MM.1S (cell line): Measurements from ENCODE around the gene COX10.

Source experiments
- CTCF ChIP-seq: fragments of 300-600 bp; sonication (generic); IDR thresholded peaks from 2 replicates; pipeline ENCODE4 v1.5.1; 2016; ENCODE audit warnings: antibody characterized with exemption, low read length, mixed read lengths
- EZH2phosphoT487 ChIP-seq: fragments of 300-600 bp; sonication (generic); IDR thresholded peaks from 2 replicates; pipeline ENCODE4 v1.6.1; 2018; ENCODE audit warnings: antibody characterized with exemption, low read length

GRCh38 chr17:14197057-14197456 is 127.8 kb downstream of the COX10 start:
- TF ChIP-seq CTCF, result no peak
- no peak for TF ChIP-seq EZH2phosphoT487
